HepG2 (cell line): ENCODE measurements around the gene PPIA. TPM values are rescaled to one million over a fixed set of nuclear protein-coding genes. Genes with fewer than 3 reads are reported as not detected.

Experiments used
- ARID5B ChIP-seq: IDR thresholded peaks from 2 replicates; pipeline ENCODE4 v1.4.0; 2020; ENCODE audit warnings: mild to moderate bottlenecking, missing genetic modification reagents
- CEBPB ChIP-seq: IDR thresholded peaks from 2 replicates; pipeline ENCODE4 v1.6.1; 2011; ENCODE audit warnings: low read depth, low read length, improper control_type of control experiment, borderline replicate concordance
- CSRNP2 ChIP-seq: sonication (generic); formaldehyde crosslinking; conservative IDR thresholded peaks from 2 replicates; pipeline ENCODE4 v1.8.0; 2022; ENCODE audit warnings: low read depth, missing genetic modification reagents
- ELF3 ChIP-seq: IDR thresholded peaks from 2 replicates; pipeline ENCODE4 v1.6.1; 2016; ENCODE audit warnings: missing genetic modification reagents, missing compliant biosample characterization
- EP300 ChIP-seq, 3 experiments: sonication (generic) in 1 of 3; formaldehyde crosslinking in 1 of 3; IDR thresholded peaks; 2 replicates each; pipeline versions ENCODE4 v1.5.1 to v1.6.1; 2011 to 2020; ENCODE audit warnings: low read depth in 2 of 3, low read length in 2 of 3, borderline replicate concordance in 1 of 3, improper control_type of control experiment in 1 of 3, mild to moderate bottlenecking in 1 of 3, missing genetic modification reagents in 1 of 3, moderate library complexity in 1 of 3
- FOXP1 ChIP-seq, 2 experiments: fragments of 450-650 bp in 1 of 2; IDR thresholded peaks; 2 replicates each; pipeline ENCODE4 v1.6.1; 2017 to 2018; ENCODE audit warnings: antibody characterized with exemption in 1 of 2
- HNF4A ChIP-seq: sonication (generic); formaldehyde crosslinking; IDR thresholded peaks from 2 replicates; pipeline ENCODE4 v1.4.0; 2020; ENCODE audit warnings: missing genetic modification reagents
- HNF4G ChIP-seq, 2 experiments: sonication (generic) in 1 of 2; formaldehyde crosslinking in 1 of 2; IDR thresholded peaks; 2 replicates each; pipeline versions ENCODE4 v1.4.0 to v1.6.1; 2011 to 2020; ENCODE audit warnings: borderline replicate concordance in 2 of 2, low read depth in 2 of 2, mild to moderate bottlenecking in 2 of 2, low read length in 1 of 2, missing genetic modification reagents in 1 of 2, moderate library complexity in 1 of 2
- HNRNPH1 ChIP-seq: fragments of 200-400 bp; formaldehyde crosslinking; optimal IDR thresholded peaks from 2 replicates; pipeline ENCODE3; 2017; ENCODE audit warnings: mild to moderate bottlenecking, low read depth, low read length
- JUND ChIP-seq: sonication (generic); formaldehyde crosslinking; IDR thresholded peaks from 2 replicates; pipeline ENCODE4 v1.8.0; 2022; ENCODE audit warnings: mild to moderate bottlenecking, missing genetic modification reagents
- MIXL1 ChIP-seq: IDR thresholded peaks from 2 replicates; pipeline ENCODE4 v1.6.1; 2016
- NCOR1 ChIP-seq: fragments of 200-600 bp; sonication (generic); IDR thresholded peaks from 2 replicates; pipeline ENCODE4 v1.7.0; 2017; ENCODE audit warnings: antibody characterized with exemption, low read length, borderline replicate concordance
- ONECUT2 ChIP-seq: sonication (generic); formaldehyde crosslinking; IDR thresholded peaks from 2 replicates; pipeline ENCODE4 v1.4.0; 2020; ENCODE audit warnings: missing genetic modification reagents
- PAXIP1 ChIP-seq: sonication (generic); formaldehyde crosslinking; conservative IDR thresholded peaks from 2 replicates; pipeline ENCODE4 v1.4.0; 2020; ENCODE audit warnings: mild to moderate bottlenecking, missing genetic modification reagents, moderate library complexity
- RARG ChIP-seq: sonication (generic); formaldehyde crosslinking; IDR thresholded peaks from 2 replicates; pipeline ENCODE4 v1.4.0; 2020; ENCODE audit warnings: low read depth, mild to moderate bottlenecking, missing genetic modification reagents
- ZKSCAN8 ChIP-seq: IDR thresholded peaks from 2 replicates; pipeline ENCODE4 v1.6.1; 2016; ENCODE audit warnings: borderline replicate concordance, missing genetic modification reagents, missing compliant biosample characterization
- ZNF296 ChIP-seq: sonication (generic); formaldehyde crosslinking; conservative IDR thresholded peaks from 2 replicates; pipeline ENCODE4 v1.5.0; 2020; ENCODE audit warnings: mild to moderate bottlenecking, missing genetic modification reagents
- ZNF512 ChIP-seq: sonication (generic); formaldehyde crosslinking; IDR thresholded peaks from 2 replicates; pipeline ENCODE4 v1.4.0; 2020; ENCODE audit warnings: mild to moderate bottlenecking, missing genetic modification reagents
- ZNF629 ChIP-seq: sonication (generic); formaldehyde crosslinking; conservative IDR thresholded peaks from 2 replicates; pipeline ENCODE4 v1.5.0; 2020; ENCODE audit warnings: missing genetic modification reagents
- polyA plus RNA-seq, 8 experiments: library from polyadenylated mRNA; depleted of rRNA in 3 of 8; stranded (reverse) in 7 of 8; unstranded in 1 of 8; fragments of >200 nt; fragmentation: Illumina TruSeq in 4 of 8; extraction: Trizol in 4 of 8; gene quantifications; 2 replicates each; pipeline versions ENCODE4 v1.2.1 to v1.2.3, GENCODE V29; 2011 to 2016; ENCODE audit warnings: low read depth in 4 of 8, missing spikeins in 1 of 8, mixed read lengths in 1 of 8; ENCODE audit not compliant: insufficient read depth in 1 of 8
- total RNA-seq, 5 experiments: library from RNA; depleted of rRNA; stranded (reverse); fragments of >200 nt; fragmentation: Illumina TruSeq; extraction: Trizol; gene quantifications; 2 replicates each; pipeline ENCODE4 v1.2.3, GENCODE V29; 2016; ENCODE audit warnings: low read depth in 1 of 5

The PPIA gene
- total and polyA plus RNA-seq, 2 of the 13 experiments (the other 11 are each of a cell fraction or from before 2014, with no cell fraction given): 2,268 to 3,010 TPM

GRCh38 chr7:44811093-44811492 is 14.6 kb downstream of the PPIA start (continued):
- TF ChIP-seq CSRNP2 (CRISPR knock-in tag) (no peak), ONECUT2 (CRISPR knock-in tag) (no peak), CEBPB (peak; percentile 82), ZNF296 (no peak), EP300 (IDR thresholded peaks at IDR 0.05; ENCODE audit: low read depth in 2 of 2, low read length in 2 of 2) (peak in 1 of 2 experiments; percentile 53; a peak in 2 of 4 replicates), EP300 (CRISPR knock-in tag; IDR thresholded peaks at IDR 0.05; ENCODE audit: borderline replicate concordance) (no peak), HNF4G (IDR thresholded peaks at IDR 0.05; ENCODE audit: borderline replicate concordance, low read depth, low read length) (peak; percentile 52; the same call in 1 of the 2 replicates), HNF4G (CRISPR knock-in tag; IDR thresholded peaks at IDR 0.05; ENCODE audit: borderline replicate concordance, low read depth) (no peak), ZNF512 (no peak), ZKSCAN8 (no peak), HNRNPH1 (no peak), ARID5B (peak; percentile 49), FOXP1 (IDR thresholded peaks at IDR 0.05) (no peak), FOXP1 (CRISPR knock-in tag; IDR thresholded peaks at IDR 0.05) (peak; percentile 37; the same call in 1 of the 2 replicates), MIXL1 (CRISPR knock-in tag) (0 out of 2 replicates have a peak, but pooled peaks have one; percentile 28), NCOR1 (peak; percentile 34; the same call in 1 of the 2 replicates), ELF3 (CRISPR knock-in tag) (peak; percentile 41; the same call in 1 of the 2 replicates), RARG (CRISPR knock-in tag) (no peak), JUND (CRISPR knock-in tag) (peak; percentile 93), HNF4A (CRISPR knock-in tag) (peak; percentile 59), ZNF629 (no peak), PAXIP1 (peak; percentile 52; the same call in 1 of the 2 replicates)
